Smooth muscle cell (in vitro differentiated cells): ENCODE results near the gene PPT2. TPM values are rescaled to one million over a fixed set of nuclear protein-coding genes. Genes with fewer than 3 reads are reported as not detected.

Experiments
- DNase-seq: peaks from one replicate; lab custom pipeline; 2025; ENCODE audit not compliant: unreplicated experiment; lab: John Stamatoyannopoulos, UW
- H2AFZ ChIP-seq: fragments of 200-600 bp; sonication (generic); 2 replicates; pipeline ENCODE4 v1.6.0; 2016; ENCODE audit warnings: antibody characterized with exemption, low read depth, mild to moderate bottlenecking
- H3F3A ChIP-seq: fragments of 200-600 bp; sonication (generic); 2 replicates; pipeline ENCODE4 v1.6.0; 2017; ENCODE audit warnings: antibody characterized with exemption, low read depth
- H3K27ac ChIP-seq: fragments of 200-600 bp; sonication (generic); 2 replicates; pipeline ENCODE4 v1.5.1; 2016; ENCODE audit warnings: low read depth, mild to moderate bottlenecking
- H3K27me3 ChIP-seq: fragments of 200-600 bp; sonication (generic); 2 replicates; pipeline ENCODE4 v1.6.1; 2016; ENCODE audit warnings: low read depth, mild to moderate bottlenecking
- H3K36me3 ChIP-seq: fragments of 200-600 bp; sonication (generic); 2 replicates; pipeline ENCODE4 v1.5.1; 2016; ENCODE audit warnings: low read depth
- H3K4me1 ChIP-seq: fragments of 200-600 bp; sonication (generic); 2 replicates; pipeline ENCODE4 v1.5.1; 2016; ENCODE audit warnings: low read depth
- H3K4me2 ChIP-seq: fragments of 200-600 bp; sonication (generic); 2 replicates; pipeline ENCODE4 v1.6.0; 2016; ENCODE audit warnings: mild to moderate bottlenecking
- H3K4me3 ChIP-seq: fragments of 200-600 bp; sonication (generic); 2 replicates; pipeline ENCODE4 v1.5.1; 2016; ENCODE audit warnings: mild to moderate bottlenecking
- H3K79me2 ChIP-seq: fragments of 200-600 bp; sonication (generic); 2 replicates; pipeline ENCODE4 v1.6.0; 2016; ENCODE audit warnings: low read depth, mild to moderate bottlenecking
- H3K9ac ChIP-seq: fragments of 200-600 bp; sonication (generic); 2 replicates; pipeline ENCODE4 v1.6.0; 2016; ENCODE audit warnings: low read depth
- H3K9me3 ChIP-seq: fragments of 200-600 bp; sonication (generic); replicated peaks from 2 replicates; pipeline ENCODE4 v1.5.1; 2016; ENCODE audit warnings: low read depth
- H4K20me1 ChIP-seq: fragments of 200-600 bp; sonication (generic); 2 replicates; pipeline ENCODE4 v1.6.0; 2016; ENCODE audit warnings: low read depth
- CTCF ChIP-seq: fragments of 200-600 bp; sonication (generic); IDR thresholded peaks from 2 replicates; pipeline ENCODE4 v1.5.1; 2017; ENCODE audit warnings: borderline replicate concordance, mild to moderate bottlenecking, antibody characterized with exemption; ENCODE audit not compliant: insufficient read depth, poor library complexity, severe bottlenecking
- WGBS: methylation state at CpG from one replicate; pipeline ENCODE4 v1.1.7; 2016; ENCODE audit warnings: low lambda C conversion rate; 5-methylcytosine and 5-hydroxymethylcytosine counted together
- polyA plus RNA-seq: library from polyadenylated mRNA; unstranded; fragments of >200 nt; fragmentation: Nextera tagmentation; extraction: Ambion mirVana; gene quantifications from 2 replicates; pipeline ENCODE4 v1.2.1, GENCODE V29; 2016
- total RNA-seq: library from RNA; depleted of rRNA; stranded (reverse); fragments of >200 nt; gene quantifications from 2 replicates; pipeline ENCODE4 v1.2.3, GENCODE V29; 2014

Gene PPT2
- total and polyA plus RNA-seq, 2 experiments from 2014 or later, result 15.7 to 17.5 TPM

GRCh38 chr6:32156891-32157290, 3.0 kb downstream of the PPT2 start:
- Histone ChIP-seq H4K20me1 (no peaks in the 10 kb centered on the region), H3K27ac (no peak overlapping the region), H3K4me2 (no peak overlapping the region), H3K36me3 (no peaks in the 10 kb centered on the region), H2AFZ (no peak overlapping the region), H3K4me3 (no peak overlapping the region), H3K9me3 (no peaks in the 10 kb centered on the region), H3K4me1 (peaks cover 15% of the 10 kb centered on the region), H3K27me3 (no peaks in the 10 kb centered on the region), H3K9ac (no peak overlapping the region), H3K79me2 (peaks cover 10% of the 10 kb centered on the region), H3F3A (no peaks in the 10 kb centered on the region)
- no peak for TF ChIP-seq CTCF
- 97% methylated on average over 9 of the region's 9 CpGs for WGBS
- no peak for DNase-seq

GRCh38 chr6:32158052-32158451, 4.1 kb downstream of the PPT2 start:
- H3K4me1 ChIP-seq, result peaks cover 6% of the 10 kb centered on the region
- H3F3A ChIP-seq, result no peaks in the 10 kb centered on the region
- no peak overlapping the region for H3K4me3 ChIP-seq
- H3K36me3 ChIP-seq, result no peaks in the 10 kb centered on the region
- H3K27ac ChIP-seq, result no peak overlapping the region
- no peak overlapping the region for H3K9ac ChIP-seq
- no peak overlapping the region for H3K4me2 ChIP-seq
- H4K20me1 ChIP-seq, result no peaks in the 10 kb centered on the region
- no peaks in the 10 kb centered on the region for H3K27me3 ChIP-seq
- no peak overlapping the region for H2AFZ ChIP-seq
- no peaks in the 10 kb centered on the region for H3K9me3 ChIP-seq
- H3K79me2 ChIP-seq, result peaks cover 10% of the 10 kb centered on the region
- DNase-seq, result no peak
- TF ChIP-seq CTCF, result no peak

DNA sequence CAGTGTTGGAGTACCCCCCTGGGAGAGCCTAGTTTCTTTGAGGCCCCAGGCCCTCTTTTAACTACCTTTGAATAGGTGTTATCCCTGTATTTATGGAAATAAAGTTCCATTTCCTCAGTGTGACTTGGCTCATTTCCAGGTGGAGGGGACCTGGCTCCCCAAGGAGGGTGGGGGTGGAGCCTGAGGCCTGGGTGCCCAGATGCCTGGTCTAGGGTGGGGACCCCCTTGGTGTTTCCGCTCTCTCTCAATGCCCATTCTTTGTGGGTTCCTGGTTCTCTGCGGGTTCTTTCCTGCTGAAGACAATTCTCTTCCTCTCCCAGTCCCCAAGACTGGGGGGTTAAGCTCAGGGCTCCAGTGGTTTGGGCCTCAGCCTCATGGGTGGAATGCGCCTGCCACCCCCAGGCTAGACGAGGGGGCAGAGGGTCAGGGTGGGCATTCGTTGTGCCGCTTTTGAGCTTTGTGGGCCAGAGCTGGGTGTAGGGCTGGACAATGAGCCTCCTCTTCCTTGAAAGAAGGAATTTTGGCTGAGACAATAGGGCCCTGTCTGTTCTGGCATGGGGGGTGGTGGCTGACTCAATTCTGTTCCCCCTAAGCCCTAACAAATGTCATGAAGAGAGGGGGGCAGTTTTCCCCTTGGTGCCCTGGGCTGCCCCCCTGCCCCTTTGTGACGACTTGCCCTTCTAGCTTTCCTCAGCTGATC, 9.8 kb downstream of the PPT2 start:
- Histone ChIP-seq H3F3A (peaks cover 5% of the 10 kb centered on the region), H3K36me3 (no peaks in the 10 kb centered on the region), H3K27ac (no peak overlapping the region), H3K4me2 (no peak overlapping the region), H3K9me3 (no peaks in the 10 kb centered on the region), H3K4me3 (no peak overlapping the region), H3K4me1 (no peaks in the 10 kb centered on the region), H3K79me2 (no peaks in the 10 kb centered on the region), H3K9ac (no peak overlapping the region), H3K27me3 (no peaks in the 10 kb centered on the region), H4K20me1 (no peaks in the 10 kb centered on the region), H2AFZ (no peak overlapping the region)
- 95% methylated on average over 7 of the region's 7 CpGs for WGBS
- TF ChIP-seq CTCF, result no peak
- no peak for DNase-seq

DNA sequence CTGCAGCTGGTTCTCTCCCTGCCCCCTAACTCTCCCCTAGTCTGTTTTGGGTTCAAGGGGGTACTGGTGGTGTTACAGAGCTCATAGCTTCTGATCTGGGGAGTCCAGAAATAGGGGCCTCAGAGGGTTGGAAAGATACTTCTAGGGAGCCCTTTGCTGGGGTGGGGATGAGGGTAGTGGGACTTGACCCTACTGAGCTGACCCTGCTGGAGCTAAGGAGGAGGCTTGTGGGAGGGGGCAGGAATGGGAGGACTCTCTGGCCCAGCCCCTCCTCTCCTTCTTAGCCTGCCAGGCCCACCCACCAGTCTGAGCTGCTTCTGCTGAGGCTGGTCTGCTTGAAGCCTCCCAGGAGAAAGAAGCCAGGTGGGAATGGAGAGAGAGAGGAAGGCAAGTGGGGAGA, 10.4 kb downstream of the PPT2 start, which contains the start of gene EGFL8:
EGFL8 (plus strand) TSS at position 301 of the 400 bp plus-strand sequence. CDS start 1,571 bp downstream, outside the sequence.
- Histone ChIP-seq H3K27ac (no peak within 1 kb of the TSS), H3K79me2 (no peaks in the 10 kb centered on the region), H3K4me3 (no peak within 1 kb of the TSS), H3K4me1 (no peaks in the 10 kb centered on the region), H3F3A (peaks cover 8% of the 10 kb centered on the region), H2AFZ (no peak within 1 kb of the TSS), H3K9ac (no peak within 1 kb of the TSS), H3K9me3 (no peaks in the 10 kb centered on the region), H4K20me1 (no peaks in the 10 kb centered on the region), H3K4me2 (no peak within 1 kb of the TSS), H3K27me3 (no peaks in the 10 kb centered on the region), H3K36me3 (no peaks in the 10 kb centered on the region)
- TF ChIP-seq CTCF, result no peak
- DNase-seq, result no peak
